GM12878 (cell line): Measurements from ENCODE around the gene ENO2. TPM values are rescaled to one million over a fixed set of nuclear protein-coding genes. Genes with fewer than 3 reads are reported as not detected.

Experiments
- CBX3 ChIP-seq: fragments of 200-600 bp; sonication (generic); IDR thresholded peaks from 2 replicates; pipeline ENCODE4 v1.6.1; 2016; ENCODE audit warnings: low read depth, borderline replicate concordance
- CHD1 ChIP-seq: IDR thresholded peaks from 2 replicates; pipeline ENCODE4 v1.6.1; 2012; ENCODE audit warnings: low read depth, low read length, improper control_type of control experiment
- CHD4 ChIP-seq: fragments of 200-600 bp; sonication (generic); IDR thresholded peaks from 2 replicates; pipeline ENCODE4 v1.6.1; 2016; ENCODE audit warnings: mild to moderate bottlenecking
- HCFC1 ChIP-seq: fragments of 150-350 bp; IDR thresholded peaks from 2 replicates; pipeline ENCODE4 v1.6.1; 2014; ENCODE audit warnings: low read length
- NFYA ChIP-seq: IDR thresholded peaks from 2 replicates; pipeline ENCODE4 v1.6.1; 2011; ENCODE audit warnings: low read depth, mild to moderate bottlenecking, low read length, improper control_type of control experiment, borderline replicate concordance
- NR2C1 ChIP-seq: fragments of 450-650 bp; IDR thresholded peaks from 2 replicates; pipeline ENCODE4 v1.6.1; 2017; ENCODE audit warnings: antibody characterized with exemption, mild to moderate bottlenecking, moderate library complexity
- PAX8 ChIP-seq: fragments of 450-650 bp; IDR thresholded peaks from 2 replicates; pipeline ENCODE4 v1.6.1; 2017; ENCODE audit warnings: mild to moderate bottlenecking, moderate library complexity
- POLR2A ChIP-seq: IDR thresholded peaks from 2 replicates; pipeline ENCODE4 v1.6.1; 2011; ENCODE audit warnings: low read depth, mild to moderate bottlenecking, low read length
- POU2F2 ChIP-seq: IDR thresholded peaks from 3 replicates; pipeline ENCODE4 v1.6.1; 2011; ENCODE audit warnings: low read depth, mild to moderate bottlenecking, low read length, borderline replicate concordance
- RAD51 ChIP-seq: fragments of 450-650 bp; IDR thresholded peaks from 2 replicates; pipeline ENCODE4 v1.6.1; 2016; ENCODE audit warnings: moderate library complexity, mild to moderate bottlenecking, inconsistent platforms
- TBL1XR1 ChIP-seq: IDR thresholded peaks from 2 replicates; pipeline ENCODE4 v1.6.1; 2012; ENCODE audit warnings: low read depth, low read length, improper control_type of control experiment
- ZNF274 ChIP-seq: IDR thresholded peaks from one replicate; pipeline ENCODE4 v1.8.0; 2011; ENCODE audit not compliant: insufficient read length, insufficient read depth
- polyA plus RNA-seq, 11 experiments: library from polyadenylated mRNA; depleted of rRNA in 4 of 11; unstranded in 6 of 11; stranded (reverse) in 5 of 11; fragments of >200 nt; fragmentation: Nextera tagmentation in 4 of 11; fragmentation: Illumina TruSeq in 1 of 11; extraction: Ambion mirVana in 4 of 11; extraction: Trizol in 1 of 11; gene quantifications; 1 replicate in 1 of 11; 2 replicates in 10 of 11; pipeline versions ENCODE4 v1.2.1 to v1.2.3, GENCODE V29; 2011 to 2016; ENCODE audit warnings: inconsistent platforms in 2 of 11, missing spikeins in 2 of 11, low read depth in 1 of 11
- total RNA-seq, 4 experiments: library from RNA; depleted of rRNA in 3 of 4; stranded (reverse); fragments of >200 nt in 3 of 4; fragmentation: Illumina TruSeq in 1 of 4; extraction: Trizol in 1 of 4; gene quantifications; 2 replicates each; pipeline versions ENCODE4 v1.2.1 to v1.2.3, GENCODE V29; 2013 to 2021
- TF ChIP-seq, protein P1 (sequence below): fragments of 450-650 bp; IDR thresholded peaks from 2 replicates; pipeline ENCODE4 v1.6.1; 2016; ENCODE audit warnings: mild to moderate bottlenecking
- TF ChIP-seq, protein P2 (sequence below): fragments of 450-650 bp; IDR thresholded peaks from 2 replicates; pipeline ENCODE4 v1.6.1; 2014; ENCODE audit warnings: mild to moderate bottlenecking
- TF ChIP-seq, protein P3 (sequence below): fragments of 450-650 bp; conservative IDR thresholded peaks from 2 replicates; pipeline ENCODE4 v1.6.1; 2017; ENCODE audit warnings: mild to moderate bottlenecking, moderate library complexity
- TF ChIP-seq, protein P4 (sequence below): fragments of 450-650 bp; IDR thresholded peaks from 2 replicates; pipeline ENCODE4 v1.6.1; 2017; ENCODE audit warnings: antibody characterized with exemption, mild to moderate bottlenecking, moderate library complexity
- TF ChIP-seq, protein P5 (sequence below): fragments of 450-650 bp; IDR thresholded peaks from 2 replicates; pipeline ENCODE4 v1.6.1; 2016; ENCODE audit warnings: mild to moderate bottlenecking, moderate library complexity, borderline replicate concordance

ENO2 gene
- total and polyA plus RNA-seq, 10 of the 15 experiments (the other 5 are each of a cell fraction or from before 2014, with no cell fraction given): 24.8 to 196 (median 43.1) TPM

DNA sequence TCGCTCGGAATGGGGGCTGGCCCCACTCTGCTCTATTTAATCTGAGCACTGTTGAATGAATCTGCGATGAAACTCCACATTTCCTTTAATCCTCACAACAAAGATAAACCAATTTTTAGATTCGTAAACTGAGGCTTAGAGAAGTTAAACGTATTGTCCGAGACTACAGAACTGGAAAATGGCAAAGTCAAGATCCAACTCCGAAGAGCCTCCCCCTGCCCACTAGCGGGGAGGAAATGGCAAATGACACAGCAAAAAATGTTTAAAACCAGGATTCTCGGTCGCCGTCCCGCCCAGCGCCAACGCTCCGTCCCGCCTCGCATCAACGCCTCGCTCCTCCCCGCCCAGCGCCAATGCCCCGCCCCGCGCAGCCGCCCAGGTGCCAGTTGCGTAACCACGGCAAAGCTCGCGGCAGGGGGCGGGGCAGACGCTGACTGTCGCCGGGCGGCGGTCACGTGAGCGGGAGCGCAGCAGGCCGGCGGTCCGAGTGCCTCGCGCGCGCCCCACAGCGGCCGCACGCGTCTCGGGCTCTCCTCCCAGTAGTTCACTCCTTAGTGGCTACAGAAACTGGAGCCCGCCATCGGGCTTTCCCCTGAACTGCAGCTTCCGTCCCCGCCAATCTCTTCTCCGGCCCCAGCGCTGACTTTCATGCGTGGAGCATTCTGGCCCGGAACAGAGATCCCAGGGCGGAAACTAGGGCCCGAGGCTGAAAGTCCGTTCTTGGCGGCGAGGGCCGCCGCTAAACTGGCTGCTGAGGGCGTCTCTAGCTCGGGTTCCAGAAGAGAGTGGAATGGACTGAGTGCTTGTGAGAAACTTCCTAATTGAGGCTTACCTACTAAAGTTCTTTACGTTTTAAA, 23.4 kb upstream of the ENO2 start (continued):
- TF ChIP-seq POU2F2: peak; percentile 47; the same call in 1 of the 3 replicates
- no peak for TF ChIP-seq CHD4
- peak; percentile 43; the same call in 1 of the 2 replicates for TF ChIP-seq NR2C1
- TF ChIP-seq, protein P1, sequence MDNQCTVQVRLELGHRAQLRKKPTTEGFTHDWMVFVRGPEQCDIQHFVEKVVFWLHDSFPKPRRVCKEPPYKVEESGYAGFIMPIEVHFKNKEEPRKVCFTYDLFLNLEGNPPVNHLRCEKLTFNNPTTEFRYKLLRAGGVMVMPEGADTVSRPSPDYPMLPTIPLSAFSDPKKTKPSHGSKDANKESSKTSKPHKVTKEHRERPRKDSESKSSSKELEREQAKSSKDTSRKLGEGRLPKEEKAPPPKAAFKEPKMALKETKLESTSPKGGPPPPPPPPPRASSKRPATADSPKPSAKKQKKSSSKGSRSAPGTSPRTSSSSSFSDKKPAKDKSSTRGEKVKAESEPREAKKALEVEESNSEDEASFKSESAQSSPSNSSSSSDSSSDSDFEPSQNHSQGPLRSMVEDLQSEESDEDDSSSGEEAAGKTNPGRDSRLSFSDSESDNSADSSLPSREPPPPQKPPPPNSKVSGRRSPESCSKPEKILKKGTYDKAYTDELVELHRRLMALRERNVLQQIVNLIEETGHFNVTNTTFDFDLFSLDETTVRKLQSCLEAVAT: no peak; the same call in none of the 2 replicates
- TF ChIP-seq, protein P2, sequence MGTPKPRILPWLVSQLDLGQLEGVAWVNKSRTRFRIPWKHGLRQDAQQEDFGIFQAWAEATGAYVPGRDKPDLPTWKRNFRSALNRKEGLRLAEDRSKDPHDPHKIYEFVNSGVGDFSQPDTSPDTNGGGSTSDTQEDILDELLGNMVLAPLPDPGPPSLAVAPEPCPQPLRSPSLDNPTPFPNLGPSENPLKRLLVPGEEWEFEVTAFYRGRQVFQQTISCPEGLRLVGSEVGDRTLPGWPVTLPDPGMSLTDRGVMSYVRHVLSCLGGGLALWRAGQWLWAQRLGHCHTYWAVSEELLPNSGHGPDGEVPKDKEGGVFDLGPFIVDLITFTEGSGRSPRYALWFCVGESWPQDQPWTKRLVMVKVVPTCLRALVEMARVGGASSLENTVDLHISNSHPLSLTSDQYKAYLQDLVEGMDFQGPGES: peak; percentile 30; the same call in 1 of the 2 replicates
- no peak for TF ChIP-seq ZNF274
- TF ChIP-seq NFYA: no peak
- TF ChIP-seq, protein P3, sequence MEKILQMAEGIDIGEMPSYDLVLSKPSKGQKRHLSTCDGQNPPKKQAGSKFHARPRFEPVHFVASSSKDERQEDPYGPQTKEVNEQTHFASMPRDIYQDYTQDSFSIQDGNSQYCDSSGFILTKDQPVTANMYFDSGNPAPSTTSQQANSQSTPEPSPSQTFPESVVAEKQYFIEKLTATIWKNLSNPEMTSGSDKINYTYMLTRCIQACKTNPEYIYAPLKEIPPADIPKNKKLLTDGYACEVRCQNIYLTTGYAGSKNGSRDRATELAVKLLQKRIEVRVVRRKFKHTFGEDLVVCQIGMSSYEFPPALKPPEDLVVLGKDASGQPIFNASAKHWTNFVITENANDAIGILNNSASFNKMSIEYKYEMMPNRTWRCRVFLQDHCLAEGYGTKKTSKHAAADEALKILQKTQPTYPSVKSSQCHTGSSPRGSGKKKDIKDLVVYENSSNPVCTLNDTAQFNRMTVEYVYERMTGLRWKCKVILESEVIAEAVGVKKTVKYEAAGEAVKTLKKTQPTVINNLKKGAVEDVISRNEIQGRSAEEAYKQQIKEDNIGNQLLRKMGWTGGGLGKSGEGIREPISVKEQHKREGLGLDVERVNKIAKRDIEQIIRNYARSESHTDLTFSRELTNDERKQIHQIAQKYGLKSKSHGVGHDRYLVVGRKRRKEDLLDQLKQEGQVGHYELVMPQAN: peak; percentile 74; the same call in 1 of the 2 replicates
- TF ChIP-seq PAX8: 0 out of 2 replicates have a peak, but pooled peaks have one; percentile 76
- TF ChIP-seq POLR2A: peak; percentile 72
- TF ChIP-seq, protein P4, sequence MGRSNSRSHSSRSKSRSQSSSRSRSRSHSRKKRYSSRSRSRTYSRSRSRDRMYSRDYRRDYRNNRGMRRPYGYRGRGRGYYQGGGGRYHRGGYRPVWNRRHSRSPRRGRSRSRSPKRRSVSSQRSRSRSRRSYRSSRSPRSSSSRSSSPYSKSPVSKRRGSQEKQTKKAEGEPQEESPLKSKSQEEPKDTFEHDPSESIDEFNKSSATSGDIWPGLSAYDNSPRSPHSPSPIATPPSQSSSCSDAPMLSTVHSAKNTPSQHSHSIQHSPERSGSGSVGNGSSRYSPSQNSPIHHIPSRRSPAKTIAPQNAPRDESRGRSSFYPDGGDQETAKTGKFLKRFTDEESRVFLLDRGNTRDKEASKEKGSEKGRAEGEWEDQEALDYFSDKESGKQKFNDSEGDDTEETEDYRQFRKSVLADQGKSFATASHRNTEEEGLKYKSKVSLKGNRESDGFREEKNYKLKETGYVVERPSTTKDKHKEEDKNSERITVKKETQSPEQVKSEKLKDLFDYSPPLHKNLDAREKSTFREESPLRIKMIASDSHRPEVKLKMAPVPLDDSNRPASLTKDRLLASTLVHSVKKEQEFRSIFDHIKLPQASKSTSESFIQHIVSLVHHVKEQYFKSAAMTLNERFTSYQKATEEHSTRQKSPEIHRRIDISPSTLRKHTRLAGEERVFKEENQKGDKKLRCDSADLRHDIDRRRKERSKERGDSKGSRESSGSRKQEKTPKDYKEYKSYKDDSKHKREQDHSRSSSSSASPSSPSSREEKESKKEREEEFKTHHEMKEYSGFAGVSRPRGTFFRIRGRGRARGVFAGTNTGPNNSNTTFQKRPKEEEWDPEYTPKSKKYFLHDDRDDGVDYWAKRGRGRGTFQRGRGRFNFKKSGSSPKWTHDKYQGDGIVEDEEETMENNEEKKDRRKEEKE: peak; percentile 56; the same call in 1 of the 2 replicates
- TF ChIP-seq RAD51: peak; percentile 77
- TF ChIP-seq, protein P5, sequence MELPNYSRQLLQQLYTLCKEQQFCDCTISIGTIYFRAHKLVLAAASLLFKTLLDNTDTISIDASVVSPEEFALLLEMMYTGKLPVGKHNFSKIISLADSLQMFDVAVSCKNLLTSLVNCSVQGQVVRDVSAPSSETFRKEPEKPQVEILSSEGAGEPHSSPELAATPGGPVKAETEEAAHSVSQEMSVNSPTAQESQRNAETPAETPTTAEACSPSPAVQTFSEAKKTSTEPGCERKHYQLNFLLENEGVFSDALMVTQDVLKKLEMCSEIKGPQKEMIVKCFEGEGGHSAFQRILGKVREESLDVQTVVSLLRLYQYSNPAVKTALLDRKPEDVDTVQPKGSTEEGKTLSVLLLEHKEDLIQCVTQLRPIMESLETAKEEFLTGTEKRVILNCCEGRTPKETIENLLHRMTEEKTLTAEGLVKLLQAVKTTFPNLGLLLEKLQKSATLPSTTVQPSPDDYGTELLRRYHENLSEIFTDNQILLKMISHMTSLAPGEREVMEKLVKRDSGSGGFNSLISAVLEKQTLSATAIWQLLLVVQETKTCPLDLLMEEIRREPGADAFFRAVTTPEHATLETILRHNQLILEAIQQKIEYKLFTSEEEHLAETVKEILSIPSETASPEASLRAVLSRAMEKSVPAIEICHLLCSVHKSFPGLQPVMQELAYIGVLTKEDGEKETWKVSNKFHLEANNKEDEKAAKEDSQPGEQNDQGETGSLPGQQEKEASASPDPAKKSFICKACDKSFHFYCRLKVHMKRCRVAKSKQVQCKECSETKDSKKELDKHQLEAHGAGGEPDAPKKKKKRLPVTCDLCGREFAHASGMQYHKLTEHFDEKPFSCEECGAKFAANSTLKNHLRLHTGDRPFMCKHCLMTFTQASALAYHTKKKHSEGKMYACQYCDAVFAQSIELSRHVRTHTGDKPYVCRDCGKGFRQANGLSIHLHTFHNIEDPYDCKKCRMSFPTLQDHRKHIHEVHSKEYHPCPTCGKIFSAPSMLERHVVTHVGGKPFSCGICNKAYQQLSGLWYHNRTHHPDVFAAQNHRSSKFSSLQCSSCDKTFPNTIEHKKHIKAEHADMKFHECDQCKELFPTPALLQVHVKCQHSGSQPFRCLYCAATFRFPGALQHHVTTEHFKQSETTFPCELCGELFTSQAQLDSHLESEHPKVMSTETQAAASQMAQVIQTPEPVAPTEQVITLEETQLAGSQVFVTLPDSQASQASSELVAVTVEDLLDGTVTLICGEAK: peak; percentile 48; the same call in 1 of the 2 replicates
- no peak for TF ChIP-seq CBX3
- TF ChIP-seq TBL1XR1: 0 out of 2 replicates have a peak, but pooled peaks have one; percentile 49
- peak; percentile 38 for TF ChIP-seq HCFC1
- no peak for TF ChIP-seq CHD1
